Esophagus muscularis mucosa (tissue), 4 donors: ENCODE data around the gene PCNT.

Experiments
- CTCF ChIP-seq, 3 experiments: fragments of 200-600 bp in 2 of 3; fragments of 450-650 bp in 1 of 3; sonication (generic) in 2 of 3; IDR thresholded peaks; one replicate each; pipeline ENCODE4 v1.5.1; 2017 to 2019; ENCODE audit warnings: antibody characterized with exemption in 3 of 3, mild to moderate bottlenecking in 2 of 3, moderate library complexity in 1 of 3
- EP300 ChIP-seq: sonication (generic); formaldehyde crosslinking; IDR thresholded peaks from one replicate; pipeline ENCODE4 v1.6.1; 2017; ENCODE audit warnings: antibody characterized with exemption
- POLR2A ChIP-seq: fragments of 450-650 bp; IDR thresholded peaks from one replicate; pipeline ENCODE4 v1.6.1; 2017; ENCODE audit warnings: antibody characterized with exemption, moderate library complexity, mild to moderate bottlenecking, low read depth
- POLR2AphosphoS5 ChIP-seq, 2 donors: sonication (generic); formaldehyde crosslinking; IDR thresholded peaks; one replicate each; pipeline ENCODE4 v1.6.1; 2017; ENCODE audit warnings: antibody characterized with exemption in 2 of 2

DNA sequence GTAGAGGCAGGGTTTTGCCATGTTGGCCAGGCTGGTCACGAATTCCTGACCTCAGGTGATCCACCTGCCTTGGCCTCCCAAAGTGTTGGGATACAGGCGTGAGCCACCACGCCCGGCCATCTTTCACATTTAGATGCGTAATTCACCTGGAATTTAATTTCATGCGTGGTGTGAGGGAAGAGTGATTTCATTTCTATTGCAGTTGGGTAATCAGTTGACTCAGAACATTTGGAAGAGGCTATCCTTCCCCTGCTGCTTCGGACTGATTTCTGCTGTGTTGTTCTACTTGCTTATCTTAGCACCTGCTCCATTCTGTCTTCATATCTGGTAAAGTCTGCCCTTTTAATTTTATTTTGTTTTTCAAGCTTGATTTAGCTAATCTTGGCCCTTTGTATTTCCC is 153.8 kb downstream of the PCNT start:
- no peak for TF ChIP-seq CTCF (IDR thresholded peaks at IDR 0.05)
- no peak for TF ChIP-seq POLR2AphosphoS5 (IDR thresholded peaks at IDR 0.05)
- no peak for TF ChIP-seq POLR2A
- no peak for TF ChIP-seq EP300
